BE2C (cell line): ENCODE data around the gene CD84. TPM values are rescaled to one million over a fixed set of nuclear protein-coding genes. Genes with fewer than 3 reads are reported as not detected.
"Not testable (repeated sequence)": the region's sequence is repeated elsewhere in the genome, so short reads cannot be mapped to it uniquely, and the experiment has no call there.

Source experiments
- DNase-seq: peaks from one replicate; pipeline ENCODE4 v3.0.0-alpha.2; 2020
- H3K27me3 ChIP-seq: fragments of 250-450 bp; sonication (Bioruptor Pico); 2 replicates; pipeline ENCODE4 v1.5.1; 2020; ENCODE audit warnings: mild to moderate bottlenecking
- H3K36me3 ChIP-seq: fragments of 250-450 bp; sonication (Bioruptor Pico); 2 replicates; pipeline ENCODE4 v1.5.1; 2020; ENCODE audit warnings: mild to moderate bottlenecking
- H3K4me1 ChIP-seq: fragments of 250-450 bp; sonication (Bioruptor Pico); 2 replicates; pipeline ENCODE4 v1.5.1; 2020
- H3K4me3 ChIP-seq: 2 replicates; pipeline ENCODE4 v1.5.1; 2011; ENCODE audit warnings: low read depth, low read length
- H3K9me3 ChIP-seq: fragments of 250-450 bp; sonication (Bioruptor Pico); 2 replicates; pipeline ENCODE4 v1.5.1; 2020
- CTCF ChIP-seq: IDR thresholded peaks from 2 replicates; pipeline ENCODE4 v1.5.1; 2012; ENCODE audit warnings: mild to moderate bottlenecking, low read depth, low read length
- polyA plus RNA-seq: library from polyadenylated mRNA; unstranded; fragments of >200 nt; gene quantifications from one replicate; pipeline ENCODE4 v1.2.1, GENCODE V29; 2012; ENCODE audit warnings: low read depth, missing spikeins; ENCODE audit not compliant: insufficient read length, insufficient read depth

CD84 gene
- polyA plus RNA-seq: not detected

GRCh38 chr1:160579216-160579701 is at the start of gene CD84:
TSS of gene CD84 (minus strand) at chr1:160579496. CDS start at chr1:160579437, 59 bp downstream.
- Histone ChIP-seq H3K36me3 (no peaks in the 10 kb centered on the region), H3K4me1 (no peaks in the 10 kb centered on the region), H3K9me3 (no peaks in the 10 kb centered on the region), H3K4me3 (no peak within 1 kb of the TSS), H3K27me3 (no peaks in the 10 kb centered on the region)
- TF ChIP-seq CTCF: no peak
- DNase-seq: no peak

- TF ChIP-seq CTCF: no peak
- Histone ChIP-seq H3K4me1 (no peaks in the 10 kb centered on the region), H3K27me3 (peaks cover 5% of the 10 kb centered on the region; the same call in 1 of the 2 replicates), H3K9me3 (no peaks in the 10 kb centered on the region), H3K36me3 (no peaks in the 10 kb centered on the region), H3K4me3 (no peak overlapping the region)
- DNase-seq: no peak
Measured at GRCh38 chr1:160628799-160629263, 49.5 kb upstream of the CD84 start.

- H3K4me3 ChIP-seq, H3K9me3 ChIP-seq, H3K27me3 ChIP-seq, H3K36me3 ChIP-seq, H3K4me1 ChIP-seq, DNase-seq: not testable (repeated sequence)
Measured at GRCh38 chr1:160627677-160628289, 48.5 kb upstream of the CD84 start.

- Histone ChIP-seq H3K4me3 (no peak overlapping the region), H3K36me3 (no peaks in the 10 kb centered on the region), H3K4me1 (no peaks in the 10 kb centered on the region), H3K27me3 (peaks cover 5% of the 10 kb centered on the region; the same call in 1 of the 2 replicates), H3K9me3 (no peaks in the 10 kb centered on the region)
- no peak for DNase-seq
- TF ChIP-seq CTCF: no peak
Measured at GRCh38 chr1:160626509-160627342, 47.4 kb upstream of the CD84 start.

GRCh38 chr1:160625725-160626498 is 46.6 kb upstream of the CD84 start:
- Histone ChIP-seq H3K4me1 (no peaks in the 10 kb centered on the region), H3K4me3 (no peak overlapping the region), H3K27me3 (peaks cover 5% of the 10 kb centered on the region; the same call in 1 of the 2 replicates), H3K9me3 (no peaks in the 10 kb centered on the region), H3K36me3 (no peaks in the 10 kb centered on the region)
- TF ChIP-seq CTCF: no peak
- no peak for DNase-seq

- no peak for TF ChIP-seq CTCF
- no peaks in the 10 kb centered on the region for H3K9me3 ChIP-seq
- H3K4me3 ChIP-seq: no peak overlapping the region
- no peak for DNase-seq
- no peaks in the 10 kb centered on the region for H3K36me3 ChIP-seq
- H3K4me1 ChIP-seq: no peaks in the 10 kb centered on the region
- H3K27me3 ChIP-seq: peaks cover 5% of the 10 kb centered on the region; the same call in 1 of the 2 replicates
Measured at GRCh38 chr1:160625321-160625720, 46.0 kb upstream of the CD84 start.
